ENCODE measurements around the gene LPAR6. TPM values are rescaled to one million over a fixed set of nuclear protein-coding genes. Genes with fewer than 3 reads are reported as not detected.

LPAR6 gene
- total and polyA plus RNA-seq, 12 donors = 8.6 to 56.6 (median 29.6) TPM

GRCh38 chr13:48449656-48450055 is 36.7 kb upstream of the LPAR6 start:
- WGBS, 4 donors = 88 to 98% (median 96%) methylated on average over 2 of the region's 2 CpGs
- DNase-seq = no peak
- intact Hi-C loops (cut with DNase I) = no loop called here
- Histone ChIP-seq H3K4me3 (no peak overlapping the region), H3K9me3 (replicated peaks in 1 of 3) (peaks cover 0 to 4% (median 0%) of the 10 kb centered on the region in 3 donors), H3K4me1 (replicated peaks in 1 of 2) (peaks cover 0 to 20% of the 10 kb centered on the region in 2 donors), H3K36me3 (replicated peaks in 1 of 2) (no peaks in the 10 kb centered on the region), H3K27me3 (no peaks in the 10 kb centered on the region), H3K27ac (no peak overlapping the region)
- no peak for TF ChIP-seq CTCF (IDR thresholded peaks at IDR 0.05)
- TF ChIP-seq POLR2A (IDR thresholded peaks at IDR 0.05) = no peak

GRCh38 chr13:48448959-48449614 is 36.2 kb upstream of the LPAR6 start:
- no peaks in the 10 kb centered on the region for H3K36me3 ChIP-seq (replicated peaks in 1 of 2)
- TF ChIP-seq CTCF (IDR thresholded peaks at IDR 0.05) (no peak), POLR2A (IDR thresholded peaks at IDR 0.05) (no peak)
- H3K4me3 ChIP-seq = peak overlapping the region in 1 of 4 donors; percentile 8

GRCh38 chr13:48448285-48448958 is 35.5 kb upstream of the LPAR6 start:
- 76 to 80% (median 76%) methylated on average over 3 of the region's 3 CpGs for WGBS, 4 donors
- DNase-seq = no peak
- H3K27me3 ChIP-seq = no peaks in the 10 kb centered on the region
- H3K27ac ChIP-seq = peak overlapping the region in 3 of 5 donors; percentile 0 to 36 (median 11)
- intact Hi-C loops (cut with DNase I) = no loop called here
- peak overlapping the region in 1 of 4 donors; percentile 8 for H3K4me3 ChIP-seq
- H3K4me1 ChIP-seq (replicated peaks in 1 of 2) = peaks cover 0 to 20% of the 10 kb centered on the region in 2 donors
- no peaks in the 10 kb centered on the region for H3K36me3 ChIP-seq (replicated peaks in 1 of 2)
- peaks cover 0 to 4% (median 0%) of the 10 kb centered on the region in 3 donors for H3K9me3 ChIP-seq (replicated peaks in 1 of 3)
- TF ChIP-seq POLR2A (IDR thresholded peaks at IDR 0.05) = no peak
- no peak for TF ChIP-seq CTCF (IDR thresholded peaks at IDR 0.05)

More at GRCh38 chr13:48448959-48449614, 36.2 kb upstream of the LPAR6 start:
- H3K9me3 ChIP-seq (replicated peaks in 1 of 3) = peaks cover 0 to 4% (median 0%) of the 10 kb centered on the region in 3 donors
- WGBS, 4 donors = 40 to 48% (median 44%) methylated on average over 6 of the region's 6 CpGs
- intact Hi-C loops (cut with DNase I) = no loop called here
- H3K27me3 ChIP-seq = no peaks in the 10 kb centered on the region
- H3K4me1 ChIP-seq (replicated peaks in 1 of 2) = peaks cover 0 to 20% of the 10 kb centered on the region in 2 donors
- H3K27ac ChIP-seq = peak overlapping the region in 2 of 5 donors; percentile 11 to 36
- DNase-seq = no peak

- TF ChIP-seq CTCF (IDR thresholded peaks at IDR 0.05) = no peak
- TF ChIP-seq POLR2A (IDR thresholded peaks at IDR 0.05) = no peak
- DNase-seq = no peak
- peak overlapping the region in 1 of 5 donors; percentile 18 for H3K27ac ChIP-seq
- H3K4me1 ChIP-seq (replicated peaks in 1 of 2) = peaks cover 0 to 20% of the 10 kb centered on the region in 2 donors
- no peaks in the 10 kb centered on the region for H3K36me3 ChIP-seq (replicated peaks in 1 of 2)
- peaks cover 0 to 4% (median 0%) of the 10 kb centered on the region in 3 donors for H3K9me3 ChIP-seq (replicated peaks in 1 of 3)
- H3K27me3 ChIP-seq = no peaks in the 10 kb centered on the region
- 97 to 100% (median 97%) methylated on average over 1 of the region's 1 CpG for WGBS, 4 donors
- H3K4me3 ChIP-seq = no peak overlapping the region
- intact Hi-C loops (cut with DNase I) = no loop called here
Measured at GRCh38 chr13:48446464-48446863, 33.6 kb upstream of the LPAR6 start.

All from adrenal gland (tissue), 12 donors.